Measurements from ENCODE around the gene SLC49A3. TPM values are rescaled to one million over a fixed set of nuclear protein-coding genes. Genes with fewer than 3 reads are reported as not detected.

SLC49A3 gene
- total and polyA plus RNA-seq, 2 of the 4 experiments (the other 2 are of a cell fraction) = under 0.01 to 0.32 TPM

- ATAC-seq (ENCODE audit: low read depth) (no peak), DNase-seq (no peak)
- Histone ChIP-seq H2BK15ac (ENCODE audit: low read depth, low read length) (no peak overlapping the region), H3K79me1 (ENCODE audit: low read depth in 1 of 2, low read length in 2 of 2) (no peaks in the 10 kb centered on the region), H3K27ac (ENCODE audit: insufficient read depth, low read length) (no peak overlapping the region), H2BK5ac (ENCODE audit: low read depth, low read length, poor library complexity, severe bottlenecking) (no peak overlapping the region), H3K9ac (ENCODE audit: low read depth, low read length) (no peak overlapping the region), H3K14ac (replicated peaks; ENCODE audit: low read depth, low read length) (no peak overlapping the region), H4K5ac (ENCODE audit: low read depth, low read length) (no peak overlapping the region), H2BK120ac (ENCODE audit: low read depth, low read length) (no peak overlapping the region), H3K18ac (ENCODE audit: low read depth, low read length) (no peak overlapping the region), H4K20me1 (ENCODE audit: insufficient read depth, low read length) (no peaks in the 10 kb centered on the region), H2AK9ac (replicated peaks; ENCODE audit: low read depth, low read length, poor library complexity) (no peak overlapping the region), H4K8ac (ENCODE audit: low read depth in 2 of 2, low read length in 2 of 2) (no peak overlapping the region), H2AFZ (replicated peaks; ENCODE audit: low read length, poor library complexity) (no peak overlapping the region), H3K27me3 (ENCODE audit: control insufficient read depth, insufficient read depth, low read length) (peaks cover 4% of the 10 kb centered on the region; the same call in 1 of the 2 replicates), H3K4me2 (ENCODE audit: low read depth, low read length) (no peak overlapping the region), H3K4me3 (ENCODE audit: insufficient read depth, low read depth, low read length) (no peak overlapping the region), H2BK20ac (ENCODE audit: low read depth, low read length) (no peak overlapping the region), H4K91ac (ENCODE audit: insufficient read depth, low read depth, low read length) (no peak overlapping the region), H3K4me1 (ENCODE audit: control insufficient read depth, insufficient read depth, low read length) (no peaks in the 10 kb centered on the region), H3K9me1 (ENCODE audit: insufficient read depth, low read length) (no peaks in the 10 kb centered on the region), H2AK5ac (ENCODE audit: low read depth, low read length) (no peak overlapping the region), H3K36me3 (ENCODE audit: control insufficient read depth, insufficient read depth, low read length) (no peaks in the 10 kb centered on the region), H3K4ac (ENCODE audit: low read depth, low read length) (no peak overlapping the region), H3K23ac (ENCODE audit: low read depth, low read length) (no peak overlapping the region), H3K9me3 (ENCODE audit: control insufficient read depth, insufficient read depth, low read length) (peaks cover 4% of the 10 kb centered on the region; the same call in 1 of the 2 replicates), H3K56ac (ENCODE audit: extremely low read depth, insufficient read depth, low read length) (no peak overlapping the region)
- intact Hi-C loops (cut with micrococcal nuclease) = no loop called here
- no TSS peak for BruUV-seq (replicated peaks)
- POLR2A ChIA-PET (ENCODE audit: unreplicated experiment) = no interaction called here
- CTCF ChIA-PET = no interaction called here
- 88% methylated on average over 4 of the region's 24 CpGs; no CpG with 5 or more reads in 1 of the 2 experiments for WGBS, 2 experiments (ENCODE audit: extremely low coverage in 2 of 2, insufficient read length in 1 of 2)
- dilution Hi-C loops (cut with HindIII; ENCODE audit: low sequenced_read_pairs, unreplicated experiment) = no loop called here
- TF ChIP-seq CTCF (conservative IDR thresholded peaks at IDR 0.05; ENCODE audit: low read depth, low read length) (no peak), ELK1 (IDR thresholded peaks at IDR 0.05; ENCODE audit: borderline replicate concordance, low read depth, low read length) (no peak), POLR2A (IDR thresholded peaks at IDR 0.05; ENCODE audit: low read depth, low read length) (no peak), NFE2L2 (IDR thresholded peaks at IDR 0.05; ENCODE audit: low read depth, low read length) (no peak), MXI1 (IDR thresholded peaks at IDR 0.05; ENCODE audit: borderline replicate concordance, low read depth, low read length) (no peak), RAD21 (IDR thresholded peaks at IDR 0.05; ENCODE audit: low read length) (no peak), MAFK (IDR thresholded peaks at IDR 0.05; ENCODE audit: low read depth, low read length) (no peak), USF2 (IDR thresholded peaks at IDR 0.05; ENCODE audit: low read depth, low read length) (no peak), CHD1 (IDR thresholded peaks at IDR 0.05; ENCODE audit: low read depth, low read length) (no peak), MAZ (IDR thresholded peaks at IDR 0.05; ENCODE audit: borderline replicate concordance, low read depth, low read length) (no peak), FOS (IDR thresholded peaks at IDR 0.05; ENCODE audit: low read depth, low read length) (no peak)
- in situ Hi-C loops (cut with MboI; ENCODE audit: low sequenced_read_pairs) = no loop called here
These were observed 24.2 kb downstream of the SLC49A3 start for GRCh38 chr4:664713-665231.
